CD4-positive, alpha-beta T cell treated with Interleukin-17A for 1 hour (primary cell): ENCODE data around the gene AKT3.

ENCODE experiments used
- DNase-seq: peaks from one replicate; pipeline ENCODE4 v3.0.0-alpha.2; 2020

The AKT3 gene

GRCh38 chr1:243482141-243483022, 367.7 kb downstream of the AKT3 start:
- DNase-seq = no peak

GRCh38 chr1:243481101-243481500, 368.9 kb downstream of the AKT3 start:
- DNase-seq = no peak

- no peak for DNase-seq
Observed at GRCh38 chr1:243477731-243478290, 372.2 kb downstream of the AKT3 start.

GRCh38 chr1:243475966-243476365, 374.1 kb downstream of the AKT3 start:
- DNase-seq = no peak

- DNase-seq = no peak
Observed at GRCh38 chr1:243474906-243475305, 375.1 kb downstream of the AKT3 start.

GRCh38 chr1:243474136-243474881, 375.7 kb downstream of the AKT3 start:
- DNase-seq = no peak

- no peak for DNase-seq
Observed at GRCh38 chr1:243473227-243474135, 376.6 kb downstream of the AKT3 start.

GRCh38 chr1:243471754-243472745, 378.0 kb downstream of the AKT3 start:
- DNase-seq = no peak

GRCh38 chr1:243471026-243471685, 378.9 kb downstream of the AKT3 start:
- DNase-seq = no peak

- DNase-seq = no peak
Observed at GRCh38 chr1:243470502-243470901, 379.5 kb downstream of the AKT3 start.

- no peak for DNase-seq
Observed at GRCh38 chr1:243469497-243469896, 380.5 kb downstream of the AKT3 start.

GRCh38 chr1:243465738-243466137, 384.3 kb downstream of the AKT3 start:
- DNase-seq = no peak

- DNase-seq = no peak
Observed at GRCh38 chr1:243465081-243465480, 385.0 kb downstream of the AKT3 start.

GRCh38 chr1:243462929-243463697, 386.9 kb downstream of the AKT3 start:
- no peak for DNase-seq

- no peak for DNase-seq
Observed at GRCh38 chr1:243461700-243462099, 388.3 kb downstream of the AKT3 start.

GRCh38 chr1:243459059-243459458, 391.0 kb downstream of the AKT3 start:
- no peak for DNase-seq

- DNase-seq = no peak
Observed at GRCh38 chr1:243457363-243457982, 392.6 kb downstream of the AKT3 start.

- no peak for DNase-seq
Observed at GRCh38 chr1:243455760-243456651, 394.0 kb downstream of the AKT3 start.
